Stimulated activated naive CD4-positive, alpha-beta T cell (primary cell): Measurements from ENCODE around the gene FCMR.
"Not testable (repeated sequence)": the region's sequence is repeated elsewhere in the genome, so short reads cannot be mapped to it uniquely, and the experiment has no call there.

ENCODE experiments used
- DNase-seq, 6 experiments: peaks; one replicate each; lab custom pipeline; 2025; lab: John Stamatoyannopoulos, UW

Gene FCMR

DNA sequence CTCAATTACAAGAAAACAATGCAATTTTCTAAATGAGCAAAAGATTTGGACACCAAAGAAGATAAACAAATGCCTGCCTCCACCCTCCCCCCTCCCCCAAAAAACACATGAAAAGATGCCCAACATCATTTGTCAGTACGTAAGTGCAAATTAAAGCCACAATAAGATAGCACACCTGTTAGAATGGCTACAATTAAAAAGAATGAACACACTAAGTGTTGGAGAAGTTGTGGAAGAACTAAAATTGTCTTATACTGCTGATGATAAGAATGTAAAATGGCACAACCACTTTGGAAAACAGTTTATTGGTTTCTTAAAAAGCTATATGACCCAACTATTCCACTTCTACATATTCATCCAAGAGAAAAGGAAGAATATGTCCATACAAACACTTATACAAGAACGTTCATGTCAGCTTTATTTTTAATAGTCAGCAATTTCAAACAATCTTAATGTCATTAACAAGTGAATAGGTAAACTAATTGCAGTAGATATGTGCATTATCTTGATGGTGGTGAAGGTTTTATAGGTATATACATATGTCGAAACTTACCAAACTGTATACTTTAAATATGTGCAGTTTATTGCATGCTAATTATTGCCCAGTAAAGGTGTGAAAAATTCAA, 45.9 kb downstream of the FCMR start:
- DNase-seq, result no peak

DNA sequence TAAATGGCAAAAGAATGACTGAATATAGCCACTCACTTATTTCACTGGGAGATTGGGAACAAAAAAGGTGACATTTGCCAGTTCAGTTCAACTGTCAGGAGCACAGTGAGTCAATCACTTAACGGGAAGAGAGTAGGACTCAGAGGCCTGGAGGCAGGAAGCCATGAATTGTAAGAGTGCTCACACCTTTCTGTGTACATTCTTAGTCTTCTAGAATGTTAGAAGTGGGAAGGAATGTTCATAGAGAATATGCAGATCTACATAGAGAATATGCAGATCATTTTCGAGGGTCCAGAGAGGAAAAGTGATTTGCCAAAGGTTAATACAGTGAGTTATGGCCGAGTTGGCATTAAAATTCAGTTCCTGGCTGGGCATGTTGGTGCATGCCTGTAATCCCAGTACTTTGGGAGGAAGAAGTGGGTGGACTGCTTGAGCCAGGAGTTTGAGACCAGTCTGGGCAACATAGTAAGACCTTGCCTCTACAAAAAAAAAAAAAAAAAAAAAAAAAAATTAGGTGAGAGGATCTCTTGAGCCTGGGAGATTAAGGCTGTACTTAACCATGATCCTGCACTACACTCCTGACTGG, 48.0 kb downstream of the FCMR start:
- no peak for DNase-seq

DNA sequence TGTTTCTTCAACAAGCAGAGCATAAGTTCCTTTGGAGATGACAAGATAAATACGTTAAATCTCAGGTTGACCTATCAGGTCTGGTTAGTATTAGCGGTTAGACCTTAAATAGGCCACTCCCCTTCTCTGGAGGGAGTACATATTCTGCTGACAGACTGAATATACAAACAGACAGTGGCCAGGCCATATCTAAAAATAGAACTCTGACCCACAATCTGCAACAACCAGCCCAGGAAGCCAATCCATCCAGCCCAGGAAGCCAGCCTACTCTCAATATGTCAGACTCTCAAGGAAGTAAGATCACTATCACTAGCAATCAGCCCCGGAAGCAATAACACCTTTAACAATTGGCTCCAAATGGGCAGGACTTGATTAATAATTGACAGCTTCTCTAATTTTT, 49.6 kb downstream of the FCMR start:
- DNase-seq, result no peak

DNA sequence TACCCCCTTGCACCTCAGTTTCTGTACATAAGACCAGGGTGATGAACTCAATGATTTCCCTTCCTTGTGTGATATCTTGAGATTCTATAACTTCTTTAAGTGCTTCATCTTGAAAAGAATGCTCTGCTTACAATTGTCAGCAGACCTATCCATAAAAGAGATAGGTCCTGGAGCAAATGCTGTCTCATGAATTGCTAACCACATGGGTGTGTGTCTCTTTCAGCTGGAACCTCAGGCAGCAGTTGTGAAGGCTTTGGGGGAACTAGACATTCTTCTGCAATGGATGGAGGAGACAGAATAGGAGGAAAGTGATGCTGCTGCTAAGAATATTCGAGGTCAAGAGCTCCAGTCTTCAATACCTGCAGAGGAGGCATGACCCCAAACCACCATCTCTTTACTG, 53.5 kb downstream of the FCMR start:
- DNase-seq, result no peak

DNA sequence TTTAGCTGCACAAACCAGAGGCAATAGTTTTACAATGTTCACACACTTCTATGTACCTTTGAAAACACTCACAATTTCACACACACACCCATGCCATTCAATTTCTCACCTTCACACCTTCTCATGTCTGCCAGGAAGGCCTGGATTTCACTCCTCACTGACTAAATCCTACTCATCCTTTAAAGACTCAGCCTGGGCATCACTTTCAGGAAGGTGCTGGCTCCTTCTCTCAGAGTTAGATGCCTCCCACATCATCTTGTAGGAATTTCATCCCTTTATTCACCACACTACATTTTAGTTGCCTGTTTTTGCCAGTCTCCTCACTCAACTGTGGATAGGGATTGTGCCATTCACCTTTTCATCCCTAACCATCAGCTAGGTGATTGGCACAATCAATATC, 54.0 kb downstream of the FCMR start:
- no peak for DNase-seq

DNA sequence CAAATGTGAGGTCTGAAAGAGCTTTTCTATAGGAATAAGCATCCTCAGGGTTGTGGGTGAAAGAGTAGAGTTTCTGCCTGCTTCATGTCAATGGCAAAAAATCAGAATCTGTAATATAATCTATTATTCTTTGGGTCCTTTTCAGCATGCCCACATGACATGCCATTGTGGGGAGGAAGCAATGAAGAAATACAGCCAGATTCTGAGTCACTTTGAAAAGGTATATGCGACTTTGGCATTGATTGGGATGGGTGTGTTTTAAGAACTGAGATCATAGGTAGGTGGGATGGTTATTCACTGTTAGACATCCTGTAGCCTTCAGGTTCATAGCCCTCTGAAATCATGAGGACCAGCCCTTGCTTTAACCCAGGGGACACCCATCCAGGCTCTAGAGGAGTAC, 54.5 kb downstream of the FCMR start:
- no peak for DNase-seq

DNA sequence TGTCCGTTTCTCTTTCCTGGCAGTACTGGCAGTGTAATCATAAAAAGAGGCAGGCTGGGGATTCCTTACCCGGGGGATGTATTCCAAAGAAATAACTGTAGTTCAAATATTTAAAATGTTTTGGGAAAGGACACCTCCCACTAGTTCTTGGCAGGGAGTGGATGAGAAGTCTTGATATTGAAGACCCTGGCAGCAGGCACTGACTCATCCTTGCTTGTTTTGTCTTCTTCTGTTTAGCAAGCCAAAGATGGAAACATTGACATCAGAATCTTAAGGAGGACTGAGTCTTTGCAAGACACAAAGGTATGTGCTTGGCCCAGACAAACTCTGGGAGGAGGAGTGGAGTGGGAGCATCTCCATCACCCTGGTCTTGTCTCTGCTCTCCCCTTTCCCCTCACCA, 55.7 kb downstream of the FCMR start:
- no peak for DNase-seq

DNA sequence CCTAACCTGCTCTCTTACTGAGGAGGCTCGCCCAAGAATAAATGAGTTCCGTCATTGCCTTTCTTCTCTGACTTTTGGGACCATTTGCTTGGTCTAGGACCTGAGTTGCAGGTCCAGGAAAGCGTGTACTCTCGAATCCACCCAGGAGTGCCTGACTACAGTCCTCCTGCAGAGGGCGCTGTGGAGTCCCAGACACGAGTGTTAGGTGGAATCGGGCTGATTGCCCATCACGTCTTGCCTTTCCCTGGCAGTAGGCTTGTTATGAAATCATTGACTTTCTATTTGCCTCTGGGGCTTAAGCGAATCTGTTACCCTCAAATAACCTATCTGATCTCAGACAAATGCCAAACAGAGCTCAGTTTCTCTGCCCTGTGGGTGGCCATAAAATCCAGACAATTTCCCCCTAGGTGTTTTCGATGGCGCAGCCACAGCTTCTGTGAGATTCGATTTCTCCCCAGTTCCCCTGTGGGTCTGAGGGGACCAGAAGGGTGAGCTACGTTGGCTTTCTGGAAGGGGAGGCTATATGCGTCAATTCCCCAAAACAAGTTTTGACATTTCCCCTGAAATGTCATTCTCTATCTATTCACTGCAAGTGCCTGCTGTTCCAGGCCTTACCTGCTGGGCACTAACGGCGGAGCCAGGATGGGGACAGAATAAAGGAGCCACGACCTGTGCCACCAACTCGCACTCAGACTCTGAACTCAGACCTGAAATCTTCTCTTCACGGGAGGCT, 56.6 kb downstream of the FCMR start, which contains the start of gene IL20:
IL20 (plus strand) TSS at position 685 of the 733 bp plus-strand sequence. CDS start 230 bp downstream, outside the sequence.
- peak; percentile 73 to 89 (median 82) for DNase-seq

DNA sequence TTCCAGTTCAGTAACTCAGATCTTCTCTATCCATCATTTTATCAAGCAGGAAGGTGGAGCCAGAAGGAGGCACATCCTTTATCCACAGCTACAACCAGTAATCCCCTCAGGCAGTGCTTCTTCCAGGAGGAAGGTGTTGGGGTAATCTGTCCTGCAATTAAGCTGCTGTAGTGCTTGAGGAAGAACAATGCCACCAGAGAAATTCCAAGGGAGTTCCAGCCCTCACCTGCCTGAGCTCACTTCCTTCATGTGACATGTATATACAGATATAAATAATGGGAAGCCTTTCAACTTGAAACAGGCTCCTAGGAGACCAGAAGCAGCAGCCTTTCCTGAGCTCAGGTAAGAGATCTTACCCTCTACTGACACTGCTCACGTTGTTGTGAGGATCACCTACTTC, 58.5 kb downstream of the FCMR start:
- DNase-seq, result no peak

DNA sequence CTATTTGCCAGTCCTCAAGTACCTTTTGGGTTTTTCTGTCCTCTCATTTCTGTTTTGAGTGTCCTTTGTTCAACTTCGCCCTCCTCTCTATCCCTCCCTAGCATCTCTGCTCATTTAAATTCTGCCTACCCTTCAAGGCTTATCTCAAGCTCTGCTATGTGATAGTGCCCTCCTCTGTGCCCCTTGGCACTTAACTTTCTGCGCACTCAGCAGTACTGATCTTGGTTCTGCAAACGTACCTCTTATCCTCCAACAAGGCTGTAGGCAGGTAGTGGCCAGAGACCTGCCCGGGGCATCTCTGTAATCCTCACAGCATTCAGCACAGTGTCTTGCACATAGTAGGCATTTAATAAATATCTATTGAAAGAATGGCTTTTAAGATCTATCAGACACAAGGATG, 61.6 kb downstream of the FCMR start:
- no peak for DNase-seq

DNA sequence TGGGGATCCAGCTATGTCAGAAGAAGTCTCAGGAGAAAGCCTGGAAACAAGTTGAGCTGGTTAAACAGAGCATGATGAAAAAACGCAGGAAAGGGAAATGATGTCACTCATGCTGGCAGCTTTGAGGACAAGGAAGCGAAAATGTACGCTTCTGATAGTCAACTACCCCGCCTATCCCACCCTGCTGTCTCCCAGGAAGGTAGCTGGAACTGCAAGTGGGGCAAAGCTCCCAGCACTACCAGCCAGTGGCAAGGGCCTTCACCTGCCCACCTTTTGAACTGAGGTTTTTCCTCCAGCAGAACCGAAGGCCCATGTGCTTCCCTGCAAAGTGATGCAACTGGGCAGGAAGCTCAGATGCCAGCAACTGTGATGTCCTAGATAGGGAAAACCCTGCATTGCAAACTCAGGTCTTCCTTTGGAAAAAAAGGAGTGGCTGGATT, 62.6 kb downstream of the FCMR start:
- DNase-seq, result peak in 3 of 6 experiments; percentile 27 to 50 (median 40)

DNA sequence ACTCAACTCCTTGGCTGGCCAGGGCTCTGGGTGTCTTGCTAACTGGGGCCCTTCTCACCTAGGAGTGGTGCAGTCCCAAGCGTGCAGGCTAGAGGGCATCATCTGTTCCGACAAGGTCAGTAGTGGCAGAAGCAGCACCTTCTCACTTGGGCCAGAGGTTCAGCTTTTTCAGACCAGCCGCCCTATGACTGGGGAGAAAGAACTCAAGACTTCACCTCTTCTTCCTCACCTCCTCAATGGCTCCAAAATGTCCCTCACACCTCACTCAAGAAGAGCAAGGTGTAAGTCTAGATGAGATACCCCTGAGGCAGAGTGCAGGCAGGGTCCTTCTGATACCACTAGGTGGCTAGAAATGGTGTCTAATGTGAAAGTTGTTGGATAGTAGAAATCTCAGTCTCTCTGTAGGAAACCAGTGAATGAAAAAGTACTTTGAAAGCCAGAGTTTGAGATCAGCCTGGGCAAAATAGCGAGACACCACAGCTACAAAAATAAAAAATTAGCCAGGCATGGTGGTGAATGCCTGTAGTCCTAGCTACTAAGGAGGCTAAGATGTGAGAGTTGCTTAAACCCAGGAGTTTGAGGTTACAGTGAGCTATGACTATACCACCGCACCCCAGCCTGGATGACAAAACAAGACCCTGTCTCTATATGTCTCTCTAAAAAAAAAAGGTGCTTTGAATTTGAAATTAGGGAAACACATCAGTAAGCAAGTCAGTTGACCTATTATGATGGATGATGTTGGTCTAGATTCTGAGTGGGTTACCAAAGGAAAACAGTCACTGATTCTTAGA, 64.9 kb downstream of the FCMR start:
- peak in 2 of 6 experiments; percentile 8 to 17 for DNase-seq

DNA sequence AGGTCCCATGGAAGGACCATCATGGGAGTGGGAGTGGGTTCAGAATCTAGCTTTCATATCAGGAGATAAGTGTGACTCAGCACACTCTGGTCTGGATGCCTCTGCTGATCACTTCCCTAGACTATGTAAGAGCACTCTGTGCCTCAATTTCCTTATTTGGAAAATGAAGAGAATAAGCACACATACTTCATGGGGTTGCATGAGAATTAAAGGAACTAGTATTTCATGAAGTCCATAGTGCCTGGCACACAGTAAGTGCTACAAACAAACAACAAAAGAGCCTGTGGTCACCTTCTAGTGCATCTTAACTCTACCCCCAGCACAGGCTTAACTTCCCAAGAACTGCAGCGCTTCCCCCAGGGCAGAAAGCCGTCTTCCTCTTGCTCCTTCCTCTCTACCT, 65.9 kb downstream of the FCMR start:
- DNase-seq, result no peak

DNA sequence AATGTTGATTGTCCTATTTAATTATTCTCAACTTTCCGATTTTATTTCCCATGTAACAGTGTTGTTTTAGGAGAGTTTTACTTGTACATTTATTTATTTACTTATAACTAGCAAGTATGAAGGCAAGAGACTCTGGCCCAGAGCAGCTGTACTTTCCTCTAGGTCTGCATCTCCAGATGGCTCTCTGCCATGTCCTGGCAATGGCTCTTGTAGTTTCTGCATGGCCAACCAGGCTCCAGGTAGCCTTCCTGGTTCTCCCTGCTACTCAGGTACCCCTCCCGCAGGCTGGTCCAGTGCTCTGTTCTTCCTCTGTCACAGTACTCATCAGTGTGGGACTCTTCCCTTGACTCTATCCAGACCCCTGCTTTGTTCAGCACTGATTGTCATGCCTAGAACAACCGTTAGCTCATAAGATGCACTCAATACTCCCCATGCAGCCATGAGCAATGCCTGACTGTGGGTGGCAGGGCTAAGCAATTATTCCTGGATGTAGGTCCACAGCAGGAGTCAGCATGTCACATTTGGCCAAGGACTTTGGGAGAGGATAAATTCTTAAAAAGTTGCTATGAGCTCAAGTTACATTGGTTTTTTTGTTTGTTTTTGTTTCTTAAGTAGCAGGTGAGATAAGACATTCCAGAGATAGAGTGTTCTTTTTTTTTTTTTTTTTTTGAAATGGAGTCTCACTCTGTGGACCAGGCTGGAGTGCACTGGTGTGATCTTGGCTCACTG, 67.2 kb downstream of the FCMR start:
- DNase-seq, result no peak

DNA sequence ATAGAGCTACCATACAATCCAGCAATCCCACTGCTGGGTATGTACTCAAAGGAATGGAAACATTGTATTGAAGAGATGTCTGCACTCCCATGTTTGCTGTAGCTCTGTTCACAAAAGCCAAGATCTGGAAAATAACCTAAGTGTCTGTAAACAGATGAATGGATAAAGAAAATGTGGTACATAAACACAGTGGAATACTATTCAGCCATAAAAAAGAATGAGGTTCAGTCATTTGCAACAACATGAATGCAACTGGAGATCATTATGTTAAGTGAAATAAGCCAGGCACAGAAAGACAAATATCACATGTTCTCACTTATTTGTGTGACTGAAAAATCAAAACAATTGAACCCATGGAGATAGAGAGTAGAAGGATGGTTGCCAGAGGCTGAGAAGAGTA, 68.0 kb downstream of the FCMR start:
- DNase-seq, result not testable (repeated sequence)
